ENCODE data around the gene ATG10.
"Not testable (repeated sequence)": the region's sequence is repeated elsewhere in the genome, so short reads cannot be mapped to it uniquely, and the experiment has no call there.

ATG10 gene

DNA sequence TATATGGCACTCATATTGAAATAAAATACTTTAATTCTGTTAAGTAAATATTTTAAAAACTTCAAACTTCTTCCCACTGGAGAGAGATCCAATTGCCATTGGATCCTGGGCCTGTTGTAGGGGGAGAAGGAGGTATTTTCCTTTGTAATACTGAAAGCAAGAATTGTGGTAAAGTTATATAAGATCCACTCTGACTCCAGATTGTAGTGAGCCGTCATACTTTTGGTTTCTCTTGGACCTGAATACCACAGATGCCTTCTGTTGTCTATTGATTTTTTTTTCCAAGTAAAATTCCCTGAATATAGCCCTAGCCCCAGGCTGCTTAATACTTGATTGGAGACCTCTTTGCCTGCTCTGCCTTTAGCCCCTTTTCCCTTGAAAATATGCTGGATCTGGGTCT lies 86.9 kb downstream of the ATG10 start:
- no peak for DNase-seq

DNA sequence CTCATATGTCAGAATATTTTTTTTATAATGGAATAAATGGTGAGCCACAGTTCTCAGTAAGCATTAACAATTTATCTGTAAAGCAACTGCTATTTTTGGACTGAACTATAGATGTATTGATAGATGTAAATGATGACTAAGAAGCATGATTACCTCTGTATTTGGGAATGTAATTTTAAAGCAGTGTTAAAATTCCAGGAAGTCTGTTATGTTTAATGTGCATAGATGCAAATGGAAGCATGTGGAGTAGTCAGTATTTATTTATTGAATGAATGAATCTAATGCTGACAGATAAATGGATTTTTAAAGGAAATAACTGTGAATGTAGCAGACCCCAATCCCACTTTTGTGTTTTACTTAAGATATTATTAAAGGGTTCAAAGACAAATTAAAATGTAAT lies 95.0 kb downstream of the ATG10 start:
- DNase-seq = no peak

DNA sequence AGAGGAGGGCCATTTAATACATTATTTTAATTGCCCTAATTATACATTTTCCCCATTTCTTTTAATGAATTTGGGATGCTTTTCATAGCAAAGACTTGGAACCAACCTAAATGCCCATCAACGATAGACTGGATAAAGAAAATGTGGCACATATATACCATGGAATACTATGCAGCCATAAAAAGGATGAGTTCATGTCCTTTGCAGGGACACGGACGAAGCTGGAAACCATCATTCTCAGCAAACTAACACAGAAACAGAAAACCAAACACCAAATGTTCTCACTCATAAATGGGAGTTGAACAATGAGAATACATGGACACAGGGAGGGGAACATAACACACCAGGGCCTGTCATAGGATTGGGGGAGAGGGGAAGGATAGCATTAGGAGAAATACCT lies 96.2 kb downstream of the ATG10 start:
- DNase-seq = not testable (repeated sequence)

DNA sequence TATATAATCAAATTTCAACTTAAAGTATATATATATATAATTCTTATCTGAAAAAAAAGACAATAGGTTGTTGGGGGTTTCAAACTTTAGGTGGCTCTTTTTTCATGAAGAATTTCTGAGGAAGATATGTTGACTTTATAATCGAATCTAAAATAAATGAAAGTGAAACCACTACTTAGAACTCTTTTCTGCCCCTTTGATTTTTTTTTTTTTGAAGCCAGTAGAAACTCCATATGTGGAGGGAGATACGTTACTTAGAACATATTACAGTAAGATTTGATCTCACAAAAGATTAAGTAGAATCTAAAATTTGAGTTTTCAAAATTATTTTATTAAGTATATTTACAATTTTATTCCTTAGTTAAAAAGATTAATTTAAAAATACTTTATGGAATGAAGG lies 96.9 kb downstream of the ATG10 start:
- no peak for DNase-seq

DNA sequence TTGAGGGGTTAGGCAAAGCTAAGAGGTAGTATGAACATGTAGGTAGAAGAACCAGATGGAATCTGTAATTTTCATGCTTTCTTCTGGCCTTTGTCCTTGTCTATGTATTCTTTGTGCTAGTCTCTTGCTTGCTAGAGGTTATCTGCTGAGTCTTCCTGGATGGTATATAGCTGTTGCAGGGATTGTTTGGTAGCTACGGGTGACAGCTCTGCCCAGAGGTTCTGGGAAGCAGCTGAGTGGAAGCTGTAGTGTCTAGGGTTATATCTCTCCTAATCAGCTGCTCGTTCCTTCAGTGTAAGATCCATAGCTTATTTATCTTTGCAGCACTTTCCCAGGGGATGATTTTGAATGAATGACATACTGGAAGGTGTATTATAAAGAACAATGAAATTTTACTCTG lies 100.3 kb downstream of the ATG10 start:
- DNase-seq = no peak

DNA sequence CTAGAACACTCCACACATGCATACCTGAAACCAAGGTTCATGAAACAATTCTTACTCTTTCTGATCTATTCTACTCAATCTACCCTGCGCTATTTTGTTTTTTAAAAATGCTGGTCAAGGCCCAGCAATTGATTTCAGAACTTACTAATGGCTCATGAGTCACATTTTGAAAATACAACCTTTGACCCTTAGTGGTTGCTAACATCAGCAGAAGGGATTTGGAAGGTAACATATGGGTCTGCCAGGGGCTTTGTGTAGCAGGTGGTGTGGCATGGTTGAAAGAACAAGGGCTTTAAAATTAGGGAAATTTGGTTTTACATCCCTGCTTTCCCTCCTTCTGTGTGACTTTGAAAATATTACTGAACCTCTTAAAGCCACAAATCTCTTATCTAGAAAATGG lies 101.4 kb downstream of the ATG10 start:
- no peak for DNase-seq

DNA sequence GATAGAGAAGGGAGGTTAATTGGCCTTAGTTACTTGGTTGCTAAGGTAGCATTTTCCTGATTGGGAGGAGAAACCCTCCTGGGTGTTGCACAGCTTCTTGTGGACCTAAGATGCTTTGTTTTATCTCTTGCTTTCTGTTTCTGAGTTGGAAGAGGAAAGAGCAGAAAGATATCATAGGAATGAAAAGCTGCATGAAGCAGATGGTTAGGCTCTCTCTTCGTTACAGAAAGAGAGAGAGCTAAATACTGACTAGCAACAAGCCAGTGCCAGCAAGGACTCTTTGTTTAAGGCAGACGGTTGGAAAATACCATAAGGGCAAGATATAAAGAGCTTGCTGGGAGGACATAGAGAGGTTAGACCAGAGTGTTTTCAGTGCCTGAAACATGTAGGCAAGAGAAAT lies 103.1 kb downstream of the ATG10 start:
- no peak for DNase-seq

DNA sequence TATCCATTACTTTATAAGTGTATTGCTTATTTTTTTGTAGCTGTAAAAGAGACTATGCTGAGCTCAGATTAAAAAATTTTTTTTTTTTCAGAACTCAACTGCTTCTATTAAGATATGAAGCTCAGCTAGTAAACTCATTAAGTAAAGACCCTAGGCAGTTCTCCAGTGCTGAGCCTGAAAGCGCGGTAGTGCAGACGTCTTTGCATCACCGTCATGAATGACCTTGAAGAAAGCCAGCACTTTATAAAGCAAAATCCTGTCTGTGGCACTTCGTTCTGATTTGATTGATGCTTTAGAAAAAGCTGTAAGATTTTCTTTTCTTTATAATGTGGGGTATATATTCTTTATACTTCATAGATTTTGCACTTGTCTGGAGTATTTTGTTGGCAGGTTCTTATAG lies 105.7 kb downstream of the ATG10 start:
- no peak for DNase-seq

DNA sequence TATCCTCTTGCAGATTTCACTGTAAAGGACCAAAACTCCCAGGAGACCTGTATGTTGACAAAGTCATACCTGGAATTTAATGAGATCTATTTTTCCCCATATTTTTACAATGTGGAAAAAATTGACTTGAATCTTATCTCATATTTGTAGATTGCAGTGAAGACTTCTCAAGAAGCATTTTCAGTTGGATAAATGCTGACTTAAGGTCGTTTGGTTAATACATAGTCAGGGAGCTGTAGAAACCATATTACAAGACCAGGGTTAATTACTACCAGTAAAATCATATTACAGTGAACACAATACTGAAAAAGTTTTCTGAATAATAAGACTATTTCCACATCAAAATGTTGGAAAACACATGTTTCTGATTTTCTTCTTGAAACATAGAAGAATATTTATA lies 119.8 kb downstream of the ATG10 start:
- no peak for DNase-seq

DNA sequence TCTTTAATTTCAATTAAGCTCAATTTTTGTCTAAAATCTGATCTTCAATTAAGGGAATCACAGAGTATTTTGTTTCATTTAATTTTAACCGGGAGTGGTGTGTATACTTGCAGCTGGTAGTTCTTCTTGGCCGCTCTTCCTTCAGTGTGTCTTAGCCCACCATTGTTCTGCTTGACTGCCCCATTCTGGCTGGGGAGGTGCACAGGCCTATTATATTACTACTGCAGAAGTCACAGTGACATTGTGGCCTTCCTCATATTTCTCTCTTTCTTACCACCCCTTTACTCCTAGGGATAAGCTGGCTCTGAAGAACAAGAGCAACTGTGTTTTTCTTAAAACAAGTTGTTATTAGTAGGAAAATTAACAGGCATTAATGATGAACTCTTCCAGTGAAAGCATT lies 123.7 kb downstream of the ATG10 start:
- no peak for DNase-seq

DNA sequence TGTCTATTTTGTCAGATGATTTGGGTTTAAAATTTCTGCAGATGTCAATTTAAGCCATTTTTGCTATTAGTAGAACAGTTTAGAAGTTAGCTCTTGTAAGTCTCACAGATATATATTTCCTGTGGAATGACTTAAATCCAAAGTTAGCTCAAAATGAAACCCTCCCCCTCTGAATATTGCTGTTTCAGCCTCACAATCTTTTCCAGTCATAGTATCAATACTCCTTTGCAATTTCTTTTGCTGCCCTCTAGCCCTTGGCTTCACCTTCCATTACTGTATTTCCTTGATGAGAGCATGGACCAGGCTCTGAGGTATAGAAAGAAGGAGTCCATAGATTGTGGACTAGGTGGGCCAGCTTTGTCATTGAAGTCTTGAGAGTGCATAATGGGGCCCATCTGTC lies 124.4 kb downstream of the ATG10 start:
- DNase-seq = no peak

DNA sequence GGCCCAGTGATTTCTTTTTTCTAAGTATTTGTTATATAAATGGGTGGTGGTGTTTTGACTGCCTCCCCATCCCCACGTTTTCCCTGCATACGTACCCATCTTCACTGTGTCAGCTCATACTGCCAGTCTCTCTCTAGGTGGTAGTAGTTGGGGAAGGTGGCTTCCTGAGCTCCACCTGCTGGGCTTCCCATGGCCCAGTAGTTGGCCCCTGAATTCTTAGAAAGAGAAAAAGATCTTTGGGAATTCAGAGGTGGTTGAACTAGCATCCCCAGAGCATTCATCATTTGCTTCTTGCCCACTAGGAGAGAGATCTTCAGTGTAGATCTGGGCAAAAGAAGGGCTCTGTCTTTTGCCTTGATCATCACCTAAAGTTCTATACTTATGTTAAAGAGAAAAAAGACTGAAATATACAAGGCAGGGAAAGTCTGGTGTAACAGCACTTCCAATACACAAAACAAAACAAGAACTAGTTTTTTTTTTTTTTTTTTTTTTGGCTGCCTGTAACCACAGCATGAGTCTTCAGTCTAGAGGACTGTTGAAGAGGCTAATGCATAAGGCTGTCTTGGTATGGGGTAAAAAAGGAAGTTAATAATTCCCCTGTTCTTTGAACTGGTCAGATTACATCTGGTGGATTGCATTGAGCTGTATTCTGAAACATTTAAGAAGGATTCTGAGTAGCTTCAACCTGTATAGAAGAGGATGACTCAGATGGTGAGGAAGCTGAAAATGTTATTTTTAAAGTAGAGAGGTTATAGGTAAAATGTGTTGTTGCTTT lies 128.7 kb downstream of the ATG10 start:
- no peak for DNase-seq

DNA sequence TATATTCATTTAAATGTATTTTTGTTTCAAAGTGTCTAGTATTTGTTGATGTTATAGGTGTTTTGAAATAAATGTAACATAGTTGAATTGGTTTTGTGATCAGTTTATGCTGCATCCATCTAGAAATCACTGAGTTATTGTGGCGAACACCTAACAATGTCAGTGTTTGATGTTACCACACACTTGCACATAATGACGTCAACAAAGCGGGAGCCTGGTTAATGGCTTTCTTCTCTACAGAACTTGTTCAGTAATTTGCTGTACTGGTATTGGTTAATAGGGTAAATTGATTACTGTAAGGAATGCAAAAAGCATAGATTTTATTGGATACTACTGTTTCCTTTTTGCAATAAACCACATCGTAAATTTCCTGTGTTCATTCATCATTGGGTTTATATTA lies 133.0 kb downstream of the ATG10 start:
- no peak for DNase-seq

DNA sequence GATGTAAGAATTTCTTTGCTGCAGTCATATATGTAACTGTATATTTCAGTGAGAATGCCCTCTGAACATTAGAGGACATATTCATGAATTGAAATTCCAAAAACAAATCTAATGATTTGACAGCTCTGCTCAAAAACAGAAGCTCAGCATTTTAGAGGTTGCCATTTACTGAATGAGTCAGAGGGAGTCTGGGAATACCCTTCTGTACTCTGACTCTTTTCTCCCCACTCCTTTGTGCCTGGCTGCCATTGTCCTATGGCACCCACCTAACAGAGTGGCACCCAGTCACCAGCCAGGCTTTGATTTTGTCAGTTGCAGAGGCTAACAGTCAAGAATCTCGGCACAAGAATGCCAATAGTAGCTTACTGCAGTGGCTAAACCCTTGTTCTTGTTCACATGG lies 133.6 kb downstream of the ATG10 start:
- no peak for DNase-seq

DNA sequence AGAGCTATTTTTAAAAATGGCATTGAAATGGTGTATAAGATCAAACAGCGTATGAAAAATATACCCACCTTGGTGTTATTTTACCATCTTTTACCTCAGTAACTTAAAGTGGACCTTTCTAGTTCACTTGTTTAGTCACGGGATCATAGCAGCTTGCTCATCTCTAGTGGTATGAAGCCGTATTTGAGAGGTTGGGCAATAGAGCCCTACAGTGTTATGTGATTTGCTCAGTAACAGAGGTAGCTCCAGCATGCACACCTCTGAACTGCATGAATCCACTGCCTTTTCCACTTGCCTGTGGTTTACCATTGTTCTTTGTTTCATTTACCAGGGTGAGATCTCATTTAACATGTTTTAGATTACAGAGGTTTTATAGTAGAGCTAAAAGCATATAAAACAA lies 134.4 kb downstream of the ATG10 start:
- no peak for DNase-seq

DNA sequence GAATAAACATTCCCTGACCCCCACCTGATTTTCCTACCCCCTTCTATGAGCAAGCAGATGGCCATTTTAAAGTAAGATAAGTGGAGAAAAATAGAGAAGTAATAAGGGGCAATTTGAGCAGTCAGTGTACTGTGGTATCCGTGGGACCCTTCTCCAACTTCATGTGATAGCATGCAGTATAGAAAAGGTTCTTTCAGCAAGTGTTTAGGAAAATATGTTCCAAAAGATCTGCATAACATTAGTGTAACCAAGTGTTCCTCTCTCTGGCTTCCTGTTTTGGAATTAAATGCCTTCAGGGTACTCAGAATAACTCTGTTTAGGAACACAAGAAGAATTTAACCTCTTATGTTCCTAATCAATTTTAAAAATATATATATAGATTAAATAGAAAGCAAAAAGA lies 134.9 kb downstream of the ATG10 start:
- no peak for DNase-seq

DNA sequence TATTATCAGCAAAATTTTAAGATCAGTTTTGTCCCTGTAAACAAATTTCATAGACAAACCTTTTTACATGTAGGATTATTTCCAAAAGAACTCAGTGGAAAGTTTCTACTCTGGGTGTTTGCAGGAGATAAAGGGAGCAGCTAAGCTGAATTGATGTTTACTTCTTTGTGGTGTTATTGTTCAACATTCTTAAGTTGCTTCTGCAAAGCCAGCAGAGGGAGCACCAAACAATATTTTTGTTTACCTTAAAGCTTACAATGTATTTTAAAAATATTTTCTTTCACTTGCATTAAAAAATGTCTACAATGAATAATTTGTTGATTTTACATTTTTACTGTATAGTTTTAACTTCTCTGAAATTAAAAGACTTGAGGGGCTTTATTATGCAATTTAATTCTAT lies 135.4 kb downstream of the ATG10 start:
- DNase-seq = no peak

DNA sequence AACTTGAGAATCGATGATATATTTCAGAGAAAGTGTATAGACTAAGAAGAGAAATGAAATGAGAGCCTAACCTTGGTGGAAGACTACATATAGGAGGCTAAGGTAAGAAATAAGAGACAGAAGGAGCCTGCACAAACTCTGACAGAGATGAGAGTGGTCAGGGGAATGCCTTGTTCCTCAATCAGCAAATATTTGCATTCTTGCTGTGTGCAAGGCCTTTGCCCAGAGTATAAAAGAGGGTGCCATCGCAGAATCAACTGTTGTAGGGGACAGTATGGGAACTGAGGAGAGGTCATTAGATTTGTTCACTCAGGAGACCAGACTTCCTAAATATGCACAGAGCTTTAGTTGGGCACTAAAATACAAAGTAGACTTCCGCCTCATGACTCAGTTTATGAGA lies 137.2 kb downstream of the ATG10 start:
- DNase-seq = no peak

DNA sequence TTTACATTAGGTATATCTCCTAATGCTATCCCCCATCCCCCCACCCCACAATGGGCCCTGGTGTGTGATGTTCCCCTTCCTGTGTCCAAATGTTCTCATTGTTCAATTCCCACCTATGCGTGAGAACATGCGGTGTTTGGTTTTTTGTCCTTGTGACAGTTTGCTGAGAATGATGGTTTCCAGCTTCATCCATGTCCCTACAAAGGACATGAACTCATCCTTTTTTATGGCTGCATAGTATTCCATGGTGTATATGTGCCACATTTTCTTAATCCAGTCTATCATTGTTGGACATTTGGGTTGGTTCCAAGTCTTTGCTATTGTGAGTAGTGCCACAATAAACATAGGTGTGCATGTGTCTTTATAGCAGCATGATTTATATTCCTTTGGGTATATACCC lies 138.1 kb downstream of the ATG10 start:
- DNase-seq = not testable (repeated sequence)

DNA sequence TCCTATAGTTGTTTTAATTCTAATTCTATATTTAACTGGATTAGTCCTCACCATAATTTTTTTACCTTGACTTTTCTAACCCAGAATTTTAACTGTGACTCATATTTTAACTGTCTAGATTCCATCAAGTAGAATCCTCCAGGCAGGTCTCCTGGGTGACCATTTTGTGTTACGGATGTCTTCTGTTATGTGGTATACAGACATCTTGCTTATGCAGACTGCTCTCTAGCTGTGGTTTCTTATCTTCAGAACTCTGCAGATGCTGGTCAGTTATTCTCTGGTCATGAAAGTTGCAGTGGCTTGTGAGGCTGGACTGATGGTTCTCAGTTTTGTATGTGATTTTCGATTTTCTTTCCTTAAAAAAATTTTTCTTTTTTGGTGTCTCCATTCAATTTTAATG lies 139.4 kb downstream of the ATG10 start:
- no peak for DNase-seq

DNA sequence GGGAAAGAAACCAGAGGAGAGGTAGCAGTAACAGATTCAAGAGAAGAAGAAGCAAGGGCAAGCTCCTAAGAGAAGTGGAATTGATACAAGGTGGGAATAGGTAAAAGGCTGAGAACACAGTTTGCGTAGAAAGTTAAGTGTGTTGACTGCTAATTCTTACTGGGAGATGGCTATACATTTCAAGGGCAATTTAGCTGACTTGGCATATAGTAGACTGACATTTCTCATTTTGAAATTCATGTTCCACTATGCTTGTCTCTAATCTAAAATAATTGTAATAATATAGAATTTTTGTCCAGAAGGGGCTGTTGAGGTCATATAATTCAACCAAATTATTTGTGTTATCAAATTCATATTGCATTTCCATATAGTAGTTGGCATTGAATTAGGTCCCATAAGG lies 144.0 kb downstream of the ATG10 start:
- no peak for DNase-seq

DNA sequence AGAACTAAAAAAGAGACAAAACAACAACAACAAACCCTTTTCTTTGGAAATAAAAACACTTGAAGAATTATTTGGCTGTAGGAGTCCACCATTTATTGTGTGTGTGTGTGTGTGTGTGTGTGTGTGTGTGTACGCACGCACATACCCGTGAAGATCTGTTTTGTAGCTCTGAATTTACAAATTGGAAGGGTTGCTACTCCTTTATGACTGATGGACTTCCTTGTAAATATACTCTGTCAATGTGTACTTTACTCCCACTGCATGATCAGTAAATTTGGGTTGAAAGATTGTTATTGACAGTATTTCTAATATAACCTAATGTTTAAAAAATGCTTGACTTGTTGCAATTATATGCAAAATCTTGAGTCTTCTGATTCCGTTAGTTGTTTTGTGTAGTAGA lies 148.1 kb downstream of the ATG10 start:
- DNase-seq = no peak

DNA sequence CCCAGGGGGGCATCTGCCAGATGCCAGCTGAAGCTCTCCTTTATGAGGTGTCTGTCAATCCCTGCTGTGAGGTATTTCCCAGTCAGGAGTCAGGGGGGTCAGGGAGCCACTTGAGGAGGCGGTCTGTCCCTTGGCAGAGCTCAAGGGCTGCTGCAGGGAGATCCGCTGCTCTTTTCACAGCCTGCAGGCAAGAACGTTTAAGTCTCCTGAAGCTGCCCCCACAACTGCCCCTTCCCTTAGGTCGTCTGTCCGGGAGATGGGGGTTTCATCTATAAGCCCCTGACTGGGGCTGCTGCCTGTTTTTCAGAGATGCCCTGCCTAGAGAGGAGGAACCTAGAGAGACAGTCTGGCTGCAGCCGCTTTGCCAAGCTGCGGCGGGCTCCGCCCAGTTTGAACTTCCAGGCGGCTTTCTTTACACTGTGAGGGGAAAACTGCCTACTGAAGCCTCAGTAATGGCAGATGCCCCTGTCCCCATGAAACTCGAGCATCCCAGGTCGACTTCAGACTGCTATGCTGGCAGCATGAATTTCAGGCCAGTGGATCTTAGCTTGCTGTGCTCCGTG lies 158.0 kb downstream of the ATG10 start:
- no peak for DNase-seq

DNA sequence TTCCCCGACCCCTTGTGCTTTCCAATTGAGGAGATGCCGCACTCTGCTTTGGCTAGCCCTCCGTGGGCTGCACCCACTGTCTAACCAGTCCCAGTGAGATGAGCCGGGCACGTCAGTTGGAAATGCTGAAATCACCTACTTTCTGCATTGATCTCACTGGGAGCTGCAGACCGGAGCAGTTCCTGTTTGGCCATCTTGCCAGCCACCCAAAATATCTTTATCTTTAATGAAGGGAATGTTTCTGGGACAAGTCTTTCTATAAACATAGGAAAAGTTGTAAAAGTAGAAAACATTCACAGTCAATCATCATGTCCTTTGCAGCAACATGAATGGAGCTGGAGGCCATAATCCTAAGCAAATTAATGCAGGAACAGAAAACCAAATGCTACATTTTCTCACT lies 158.8 kb downstream of the ATG10 start:
- DNase-seq = no peak

DNA sequence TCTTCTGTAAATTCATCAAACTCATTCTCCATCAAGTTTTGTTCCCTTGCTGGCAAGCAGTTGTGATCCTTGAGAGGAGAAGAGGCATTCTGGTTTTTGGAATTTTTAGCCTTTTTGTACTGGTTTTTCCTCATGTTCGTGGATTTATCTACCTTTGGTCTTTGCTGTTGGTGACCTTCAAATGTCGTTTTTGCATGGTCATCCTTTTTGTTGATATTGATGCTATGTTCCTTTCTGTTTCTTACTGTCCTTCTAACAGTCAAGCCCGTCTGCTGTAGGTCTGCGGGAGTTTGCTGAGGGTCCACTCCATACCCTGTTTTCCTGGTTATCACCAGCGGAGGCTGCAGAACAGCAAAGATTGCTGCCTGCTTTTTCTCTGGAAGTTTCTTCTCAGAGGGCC lies 165.4 kb downstream of the ATG10 start:
- no peak for DNase-seq
